Hepatic stellate cell (primary cell): ENCODE results near the gene ARHGAP18.

Experiments used
- DNase-seq: peaks from one replicate; pipeline ENCODE4 v3.0.0; 2011; ENCODE audit warnings: low spot score

Gene ARHGAP18

DNA sequence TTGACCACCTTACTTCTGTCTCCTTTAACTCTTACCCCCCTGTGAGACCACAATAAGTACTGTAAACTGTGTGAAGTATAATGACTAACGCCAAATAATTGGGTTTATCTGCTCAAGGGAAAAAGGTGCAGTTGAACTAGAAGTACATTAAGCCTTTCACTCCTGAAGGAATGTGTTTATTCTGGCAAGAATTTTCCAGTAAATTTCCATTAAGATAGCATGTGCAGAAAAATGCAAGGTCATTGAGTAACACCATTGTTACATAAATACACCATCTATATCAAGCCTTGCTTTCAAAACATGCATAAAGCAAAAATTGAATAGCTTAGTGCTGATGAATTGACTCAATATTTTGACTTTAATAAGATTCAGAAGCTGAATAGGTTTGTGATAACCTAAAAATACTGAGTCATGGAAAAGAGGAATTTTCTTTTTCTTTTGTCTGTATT, 65.4 kb downstream of the ARHGAP18 start:
- no peak for DNase-seq

DNA sequence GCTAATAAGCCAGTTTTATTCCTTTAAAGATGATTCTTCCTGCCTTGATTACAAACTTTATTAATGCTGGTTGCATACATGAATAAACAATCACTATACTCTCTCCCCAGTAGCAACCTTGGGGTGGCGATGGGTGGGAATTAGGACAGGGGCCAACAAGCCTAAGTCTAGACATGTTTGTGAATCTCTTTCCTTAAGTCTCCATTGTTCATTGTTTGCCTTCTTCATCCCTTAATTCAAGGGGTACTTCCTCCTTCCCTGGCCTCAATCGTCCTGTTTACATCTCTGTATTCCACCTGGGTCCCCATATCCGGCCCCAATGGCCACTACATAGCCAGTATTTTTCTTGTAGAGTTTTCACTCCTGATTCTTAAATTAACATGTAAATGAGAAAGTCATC, 66.0 kb downstream of the ARHGAP18 start:
- no peak for DNase-seq

DNA sequence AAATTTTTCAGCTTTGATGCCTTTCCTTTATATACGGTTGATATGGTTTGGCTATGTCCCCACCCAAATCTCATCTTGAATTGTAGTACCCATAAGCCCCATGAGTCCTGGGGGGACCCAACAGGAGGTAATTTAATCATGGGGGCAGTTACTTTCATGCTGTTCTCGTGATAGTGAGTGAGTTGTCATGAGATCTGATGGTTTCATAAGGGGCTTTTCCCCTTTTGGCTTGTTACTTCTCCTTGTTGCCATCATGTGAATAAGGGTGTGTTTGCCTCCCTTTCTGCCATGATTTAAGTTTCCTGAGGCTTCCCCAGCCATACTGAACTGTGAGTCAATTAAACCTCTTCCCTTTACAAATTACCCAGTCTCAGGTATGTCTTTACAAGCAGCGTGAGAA, 66.8 kb downstream of the ARHGAP18 start:
- no peak for DNase-seq

DNA sequence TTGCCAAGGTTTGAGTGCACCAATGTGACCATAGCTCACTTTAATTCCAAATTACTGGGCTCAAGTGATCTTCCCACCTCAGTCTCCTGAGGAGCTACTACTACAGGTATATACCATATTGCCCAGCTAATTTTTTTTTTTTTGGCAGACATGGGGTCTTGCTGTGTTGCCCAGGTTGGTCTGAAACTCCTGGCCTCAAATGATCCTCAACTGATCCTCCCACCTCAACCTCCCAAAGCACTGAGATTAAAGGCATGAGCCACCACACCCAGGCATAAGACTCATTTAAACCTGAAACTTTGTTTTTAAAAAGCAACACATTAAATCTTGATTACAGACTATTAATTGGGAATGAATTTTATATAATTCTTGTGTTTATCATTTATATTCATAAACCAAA, 67.7 kb downstream of the ARHGAP18 start:
- DNase-seq: no peak

DNA sequence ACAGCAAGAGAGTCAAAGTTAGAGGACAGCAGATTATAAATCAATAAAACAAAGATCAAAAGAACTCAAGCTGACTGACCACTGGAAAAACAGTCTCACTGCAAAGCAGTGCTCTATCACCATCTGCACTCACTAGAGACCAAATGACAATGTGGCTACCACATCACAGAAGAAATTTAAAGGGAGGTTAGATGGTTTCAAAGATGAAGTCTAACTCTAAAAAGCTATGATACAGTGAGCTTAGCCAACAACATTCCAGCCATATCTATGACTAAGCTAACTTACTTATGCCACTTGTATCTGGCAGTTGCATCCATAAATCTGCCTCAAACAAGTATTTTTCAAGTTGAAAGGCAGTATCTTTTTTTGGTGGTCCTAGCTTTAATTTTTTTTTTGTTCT, 68.6 kb downstream of the ARHGAP18 start:
- peak; percentile 16 for DNase-seq

DNA sequence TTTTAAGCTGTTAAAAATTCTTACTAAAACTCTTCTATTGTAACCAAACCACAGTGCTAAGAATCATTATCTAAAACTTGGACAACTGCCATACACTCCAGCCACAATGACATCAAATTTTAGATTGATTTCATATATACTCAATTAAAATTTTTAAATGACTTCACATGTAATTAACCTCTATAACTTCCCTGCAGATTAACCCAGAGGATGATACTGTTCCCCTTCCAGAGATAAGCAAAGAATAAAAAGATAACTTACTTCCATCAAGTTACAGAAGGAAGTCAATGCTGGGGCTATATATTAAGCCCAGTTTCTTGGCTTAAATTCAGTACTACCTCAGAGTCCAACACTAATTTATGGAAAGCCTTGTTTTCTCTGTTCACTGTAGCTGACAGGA, 71.3 kb downstream of the ARHGAP18 start:
- DNase-seq: no peak

DNA sequence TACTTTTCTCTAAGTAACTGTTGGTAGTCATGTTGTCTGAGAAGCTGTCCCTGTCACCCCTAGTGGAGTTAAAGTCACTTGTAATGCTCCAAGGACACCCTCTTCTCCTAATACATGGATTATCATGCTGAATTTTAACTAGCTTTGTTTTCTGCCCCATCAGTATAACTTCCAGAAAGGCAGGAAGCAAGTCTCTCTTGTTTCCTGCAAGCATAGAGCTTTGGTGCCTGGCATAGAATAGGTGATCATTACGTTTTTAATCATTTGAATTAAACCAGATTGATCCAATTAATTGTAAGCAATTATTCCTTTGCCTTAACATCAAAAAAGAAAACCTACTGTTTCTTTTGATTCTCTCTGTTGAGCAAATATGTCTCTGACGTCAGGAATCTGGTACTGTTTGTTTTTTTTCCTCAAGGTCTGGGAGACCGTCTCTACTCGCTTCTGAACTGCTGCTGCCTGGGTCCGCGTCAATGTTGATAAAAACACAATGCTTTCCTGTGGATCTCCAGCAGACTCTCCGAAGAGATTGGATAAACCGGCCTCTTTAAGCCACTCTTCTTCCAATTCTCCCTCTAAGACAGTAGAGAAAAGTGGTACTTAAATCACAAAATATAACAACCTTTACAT, 71.8 kb downstream of the ARHGAP18 start:
- DNase-seq: peak; percentile 42

DNA sequence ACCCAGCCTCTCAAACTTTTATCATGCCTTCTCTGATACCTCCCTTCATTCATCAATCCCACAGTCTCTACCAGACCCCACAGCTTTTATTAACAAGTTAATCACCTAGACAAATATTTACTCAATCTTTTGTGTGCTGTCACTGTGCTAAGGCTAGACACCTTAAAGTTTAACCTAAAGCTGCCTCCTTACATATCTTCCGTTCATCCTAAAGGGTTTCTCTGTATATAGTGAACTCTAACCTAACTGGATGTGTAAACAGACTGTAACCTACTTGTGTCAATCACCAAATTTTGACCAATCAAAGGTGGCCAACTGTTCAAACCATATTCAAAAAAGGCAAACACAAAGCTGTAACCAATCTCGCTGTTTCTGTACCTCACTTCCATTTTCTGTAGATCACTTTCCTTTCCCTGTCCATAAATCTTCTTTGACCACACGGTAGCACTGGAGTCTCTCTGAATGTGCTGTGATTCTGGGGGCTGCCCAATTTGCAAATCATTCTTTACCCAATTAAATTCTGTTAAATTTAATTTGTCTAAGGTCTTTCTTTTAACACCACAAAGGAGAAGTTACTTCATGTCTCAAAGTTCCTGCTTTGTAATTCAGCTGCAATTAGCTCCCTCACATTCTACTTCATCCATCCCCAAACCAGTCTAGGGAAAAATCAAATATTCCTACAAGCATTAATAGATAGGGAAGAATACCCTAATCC, 72.5 kb downstream of the ARHGAP18 start:
- no peak for DNase-seq

DNA sequence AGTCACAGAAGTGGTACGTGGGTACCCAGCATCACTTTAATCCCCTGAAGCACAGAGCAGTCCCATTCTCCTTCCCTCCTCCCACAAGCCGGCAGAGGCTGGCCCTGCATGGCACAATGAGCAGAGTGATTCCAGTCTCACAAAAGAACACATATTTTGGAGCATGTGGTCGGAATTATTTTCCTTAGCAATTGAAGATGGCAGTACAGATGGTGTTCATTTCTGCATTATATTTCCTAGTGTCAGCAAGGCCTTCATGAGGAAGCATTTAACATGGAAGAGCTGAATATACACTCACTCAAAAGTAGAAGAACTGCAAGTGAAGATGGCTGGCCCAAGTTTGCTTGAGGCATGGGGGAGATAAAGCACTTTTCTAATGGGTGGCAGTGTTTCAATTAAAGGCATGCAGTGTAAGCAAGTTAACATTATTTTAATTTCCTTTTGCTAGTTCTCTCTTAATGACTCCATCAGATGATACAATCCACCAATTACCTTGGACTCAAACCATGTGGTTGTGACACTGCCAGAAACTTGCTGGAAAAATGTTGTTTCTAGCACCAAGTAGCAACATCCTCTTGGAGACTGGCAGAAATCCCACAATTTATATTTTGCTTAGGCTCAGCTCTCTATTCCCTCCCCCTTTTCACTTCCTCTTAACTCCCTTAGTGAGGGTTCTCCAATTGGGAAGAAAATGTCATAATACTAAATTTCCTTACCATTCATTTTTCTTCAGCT, 74.4 kb downstream of the ARHGAP18 start:
- DNase-seq: no peak

DNA sequence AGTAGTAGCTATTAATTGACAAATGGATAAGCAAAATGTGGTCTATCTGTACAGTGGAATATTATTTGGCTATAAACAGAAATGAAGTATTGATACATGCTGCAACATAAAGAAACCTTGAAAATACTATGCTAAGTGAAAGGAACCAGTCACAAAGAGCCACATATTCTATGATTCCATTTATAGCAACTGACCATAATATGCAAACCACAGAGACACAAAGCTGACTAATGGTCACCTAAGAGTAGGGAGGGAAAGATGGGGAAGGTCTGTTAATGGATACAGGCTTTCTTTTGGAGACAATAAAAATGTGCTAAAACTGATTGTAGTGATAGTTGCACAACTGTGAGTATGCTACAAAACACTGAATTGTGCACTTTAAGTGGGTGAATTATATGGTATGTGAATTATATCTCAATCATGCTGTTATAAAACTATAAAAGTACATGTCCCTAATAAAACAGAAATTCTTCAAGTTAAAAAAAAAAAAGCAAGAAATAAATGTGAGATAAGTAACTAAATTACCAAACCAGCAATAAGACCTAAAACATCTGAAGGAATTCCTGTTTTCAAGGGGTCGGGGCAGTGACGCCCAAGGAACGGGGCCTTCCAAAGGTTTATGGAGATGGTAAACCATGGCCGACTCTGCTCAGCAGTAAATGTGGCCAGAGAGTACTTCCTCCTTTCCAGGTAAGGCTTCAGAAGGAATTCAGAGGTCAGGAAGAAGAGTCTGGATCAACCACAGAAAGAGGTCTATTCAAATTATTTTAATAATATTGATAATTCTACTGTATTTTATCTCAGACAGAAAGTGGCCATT, 75.4 kb downstream of the ARHGAP18 start:
- DNase-seq: no peak

DNA sequence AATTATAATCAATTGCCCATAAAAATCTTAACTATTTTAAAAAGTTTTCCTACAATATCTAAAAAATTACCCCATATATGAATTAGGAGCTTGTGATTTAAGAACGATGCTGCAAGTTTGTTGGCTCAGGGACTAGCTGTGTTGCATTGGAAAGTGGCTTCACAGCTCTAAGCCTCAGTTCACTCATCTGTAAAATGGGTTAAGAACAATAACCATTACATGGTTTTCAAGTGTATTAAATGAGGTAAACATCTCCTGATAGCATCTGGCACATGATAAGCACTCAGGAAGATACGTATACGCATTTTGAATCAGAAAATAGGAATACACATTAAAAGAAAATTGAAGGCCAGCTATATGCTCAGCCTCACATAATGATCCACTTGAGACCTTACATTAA, 76.4 kb downstream of the ARHGAP18 start:
- DNase-seq: no peak

DNA sequence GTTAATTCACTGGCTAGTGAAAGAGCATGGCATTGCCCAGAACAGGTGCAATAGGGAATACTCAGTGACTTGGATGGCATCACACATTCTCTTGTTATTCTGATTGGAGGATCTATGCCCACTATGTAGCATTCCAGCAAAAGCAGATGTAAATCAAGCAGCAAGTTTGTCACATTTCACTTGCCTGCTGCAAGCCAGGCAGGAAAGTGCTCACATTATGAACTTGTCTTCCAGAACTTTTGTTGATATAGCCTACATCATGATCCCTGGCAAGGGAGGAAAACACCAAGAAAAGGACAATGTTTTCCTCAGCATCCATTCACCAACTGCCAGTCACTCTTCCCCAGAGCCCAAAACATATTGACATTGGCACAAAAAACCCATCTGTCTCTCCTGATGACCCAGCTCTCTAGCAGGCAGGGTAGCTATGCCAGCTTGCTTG, 77.8 kb downstream of the ARHGAP18 start:
- DNase-seq: no peak

DNA sequence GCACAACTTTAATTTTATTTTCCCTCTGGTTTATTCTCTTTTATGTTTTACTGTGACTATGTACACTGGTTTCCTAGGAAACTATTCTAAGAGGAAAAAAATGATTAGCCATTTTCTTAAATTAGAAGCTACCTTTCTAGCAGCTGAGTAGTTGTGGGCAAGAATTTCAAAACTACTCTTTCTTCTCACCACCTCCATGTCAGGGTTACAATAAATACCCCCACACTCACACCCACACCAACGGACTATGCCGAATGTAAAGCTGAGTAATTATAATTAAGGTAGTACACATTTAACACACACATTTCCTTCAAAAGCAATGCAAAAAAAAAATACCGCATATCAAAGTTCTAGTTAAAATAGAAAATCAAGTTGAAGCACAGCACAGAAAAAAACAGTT, 78.9 kb downstream of the ARHGAP18 start:
- no peak for DNase-seq

DNA sequence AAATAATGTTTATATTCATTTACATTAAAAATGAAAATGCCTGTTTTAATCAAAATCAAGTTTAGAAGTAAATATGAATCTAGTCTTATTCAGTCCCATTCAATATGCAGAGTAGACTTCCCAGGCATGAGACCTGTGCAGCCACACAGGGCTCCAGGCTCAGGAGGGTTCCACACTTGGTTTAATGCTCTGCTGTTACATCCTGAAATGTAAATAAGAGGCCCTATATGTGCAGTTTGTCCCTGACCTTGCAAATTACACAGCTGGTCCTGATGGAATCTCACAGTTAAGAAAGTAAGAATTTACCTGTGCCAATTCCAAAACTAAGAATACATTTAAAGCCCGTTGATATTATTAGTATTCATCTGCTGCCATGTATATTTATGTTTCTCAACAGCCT, 79.4 kb downstream of the ARHGAP18 start:
- no peak for DNase-seq

DNA sequence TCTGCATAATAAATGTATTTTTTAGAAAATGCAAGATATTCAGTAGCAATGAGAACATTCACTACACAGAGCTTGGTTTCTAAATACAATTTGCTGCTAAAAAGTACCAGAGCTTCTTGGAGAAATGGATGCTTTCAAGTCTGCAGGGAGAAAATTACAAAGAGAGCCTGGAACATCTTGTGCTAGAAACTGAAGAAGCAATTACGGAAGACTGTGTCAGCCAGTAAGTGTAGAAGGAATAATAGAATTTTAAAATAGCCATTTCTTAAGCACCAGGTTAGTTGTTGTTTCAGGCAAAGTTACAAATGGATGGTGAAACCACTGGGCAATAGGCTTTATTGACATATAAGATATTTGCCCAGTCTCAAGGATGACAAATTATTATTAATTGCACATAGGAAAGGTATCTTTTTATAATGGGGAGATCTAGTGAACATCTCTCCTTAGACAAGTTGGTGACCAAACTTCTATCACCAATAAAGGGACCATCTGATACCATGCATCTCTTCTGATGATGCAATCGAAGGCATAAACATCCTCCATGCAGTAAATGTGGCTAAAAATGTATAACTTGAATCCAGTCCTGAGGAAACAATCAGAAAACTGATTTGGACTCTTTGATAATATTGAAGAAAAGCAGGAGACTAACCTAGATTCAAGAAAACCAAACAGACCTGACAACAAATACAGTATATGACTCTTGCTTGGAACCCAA, 81.7 kb downstream of the ARHGAP18 start:
- no peak for DNase-seq

DNA sequence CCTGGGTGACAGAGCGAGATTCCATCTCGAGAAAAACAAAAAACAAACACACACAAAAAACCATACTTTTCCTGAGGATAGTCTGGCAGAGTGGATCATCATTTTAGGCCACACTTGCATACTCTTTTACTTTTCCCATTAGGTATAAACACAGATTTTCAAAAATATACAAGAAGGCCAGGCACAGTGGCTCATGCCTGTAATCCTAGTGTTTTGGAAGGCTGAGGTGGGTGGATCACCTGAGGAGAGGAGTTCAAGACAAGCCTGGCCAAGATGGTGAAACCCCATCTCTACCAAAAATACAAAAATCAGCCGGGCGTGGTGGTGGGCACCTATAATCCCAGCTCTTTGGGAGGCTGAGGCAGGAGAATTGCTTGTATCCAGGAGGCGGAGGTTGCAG, 85.5 kb downstream of the ARHGAP18 start:
- DNase-seq: no peak

DNA sequence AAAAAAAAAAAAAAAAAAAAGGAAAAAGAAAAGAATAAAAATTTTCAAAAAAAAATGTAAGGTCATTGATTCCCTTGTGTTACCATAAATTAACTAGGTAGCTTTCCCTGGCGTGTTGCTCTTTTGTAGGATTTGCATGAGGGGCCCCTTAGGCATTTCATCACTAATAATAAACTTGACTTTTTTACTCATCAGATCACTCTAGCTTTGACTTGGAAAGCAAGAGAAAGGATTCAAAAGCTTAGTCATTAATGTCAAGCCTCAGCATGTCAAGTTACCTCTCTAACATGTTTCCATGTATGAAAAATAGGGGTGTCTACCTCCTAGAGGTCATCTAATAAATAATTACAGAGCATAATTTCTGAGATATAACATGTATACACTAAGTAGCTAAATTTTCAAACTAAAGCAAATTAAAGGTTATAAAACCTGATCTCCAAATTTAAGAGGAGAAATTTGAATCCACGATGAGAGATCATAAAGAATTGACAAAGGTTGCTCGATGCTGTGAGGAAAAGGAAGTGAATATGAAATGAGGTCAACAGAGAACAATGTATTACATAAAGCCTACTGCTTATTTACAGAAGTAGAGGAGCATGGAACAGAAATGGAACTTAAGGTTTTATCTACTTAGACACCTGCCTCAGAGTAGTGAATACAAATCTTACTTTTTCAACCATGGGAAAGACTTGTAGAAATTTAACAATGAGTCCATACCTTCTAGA, 86.8 kb downstream of the ARHGAP18 start:
- DNase-seq: no peak

DNA sequence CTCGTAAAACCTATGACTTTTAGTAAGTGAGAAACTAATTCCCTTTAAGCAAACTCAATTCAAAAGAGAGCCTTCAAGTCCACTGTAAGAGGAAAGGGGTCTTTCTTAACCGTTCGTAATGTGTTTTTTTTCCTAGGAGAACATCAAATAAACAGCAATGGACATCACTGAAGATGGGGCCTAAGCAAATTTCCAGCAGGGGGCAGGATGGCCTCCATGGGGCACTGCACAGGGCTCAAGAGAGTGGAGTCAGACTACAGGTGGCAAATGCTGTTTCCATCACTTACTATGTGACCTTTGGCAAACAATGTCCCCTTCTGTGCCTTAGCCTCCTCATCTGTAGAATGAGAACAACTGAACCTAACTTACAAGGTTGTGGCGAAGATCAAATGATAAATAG, 88.7 kb downstream of the ARHGAP18 start:
- DNase-seq: no peak

DNA sequence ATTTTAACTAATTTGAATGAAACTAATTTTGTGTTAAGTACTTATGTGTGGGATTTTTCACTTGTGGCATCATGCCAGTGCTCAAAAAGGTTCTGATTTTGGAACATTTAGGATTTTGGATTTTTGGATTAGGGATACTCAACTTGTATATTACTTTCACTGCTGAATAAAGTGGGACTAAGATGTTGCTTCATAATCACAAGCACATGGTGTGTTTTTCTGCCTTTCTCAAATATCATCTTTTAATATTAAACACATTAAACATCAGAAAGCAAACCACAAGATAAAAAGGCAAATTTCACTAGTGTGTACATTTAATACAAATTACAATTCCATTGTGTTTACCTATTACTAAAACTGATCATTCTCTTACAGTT, 89.8 kb downstream of the ARHGAP18 start:
- DNase-seq: no peak

DNA sequence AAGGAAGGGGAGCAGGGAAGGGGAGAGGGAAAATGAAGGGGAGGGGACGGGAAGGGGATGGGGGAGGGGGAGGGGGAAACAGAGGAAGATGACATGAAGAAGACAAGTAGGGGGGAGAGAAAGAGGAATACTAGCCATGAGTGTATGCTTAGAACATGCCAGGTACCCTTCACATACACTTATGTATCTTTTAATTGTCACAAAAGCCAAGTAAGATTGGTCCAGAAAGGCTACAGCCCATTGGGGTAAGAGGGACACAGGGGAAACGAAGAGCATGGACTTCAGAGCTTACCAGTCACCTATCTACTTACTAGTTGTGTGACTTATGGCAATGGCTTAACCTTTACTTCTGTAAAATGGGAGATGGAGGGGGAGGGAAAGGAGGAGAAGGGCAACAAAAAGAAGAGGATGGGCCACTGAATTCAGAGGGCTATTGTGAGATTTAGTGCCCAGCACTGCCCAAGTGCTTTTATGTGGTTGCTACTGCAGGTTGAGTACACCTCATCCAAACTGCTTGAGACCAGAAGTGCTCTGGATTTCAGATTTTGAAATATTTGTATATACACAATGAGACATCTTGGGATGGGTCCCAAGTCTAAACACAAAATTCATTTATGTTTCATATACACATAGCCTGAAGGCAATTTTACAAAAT, 90.3 kb downstream of the ARHGAP18 start:
- no peak for DNase-seq

DNA sequence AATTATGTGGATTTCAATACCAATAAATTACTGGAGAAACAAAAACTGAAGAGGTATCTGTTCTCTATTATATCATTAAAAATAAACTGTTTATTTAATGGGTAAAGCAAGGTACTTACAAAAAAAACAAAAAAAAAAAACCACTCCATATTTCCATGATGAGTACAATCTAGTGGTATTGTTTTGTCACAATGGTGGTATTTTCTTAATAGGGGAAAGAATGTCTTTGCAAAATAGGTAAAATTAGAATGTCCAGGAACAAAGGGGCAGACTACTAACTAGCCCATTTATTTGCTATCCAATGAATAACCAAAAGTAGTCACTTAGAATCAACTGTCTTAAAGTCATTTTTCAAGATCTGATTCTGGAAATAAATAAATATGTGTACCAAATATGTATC, 92.0 kb downstream of the ARHGAP18 start:
- no peak for DNase-seq
